HepG2 (cell line): ENCODE measurements around the gene ATP23. TPM values are rescaled to one million over a fixed set of nuclear protein-coding genes. Genes with fewer than 3 reads are reported as not detected.

Experiments used
- AHR ChIP-seq: IDR thresholded peaks from 2 replicates; pipeline ENCODE4 v1.6.1; 2018; ENCODE audit warnings: missing genetic modification reagents, missing compliant biosample characterization
- FOXM1 ChIP-seq: sonication (generic); formaldehyde crosslinking; IDR thresholded peaks from 2 replicates; pipeline ENCODE4 v1.5.0; 2020; ENCODE audit warnings: missing genetic modification reagents
- HNRNPLL ChIP-seq: fragments of 200-400 bp; formaldehyde crosslinking; IDR thresholded peaks from 2 replicates; pipeline ENCODE4 v1.6.1; 2017; ENCODE audit warnings: mild to moderate bottlenecking, low read depth, low read length; ENCODE audit not compliant: poor library complexity, severe bottlenecking
- MIER3 ChIP-seq: IDR thresholded peaks from 2 replicates; pipeline ENCODE4 v1.6.1; 2016; ENCODE audit warnings: missing compliant biosample characterization, borderline replicate concordance
- NR1H2 ChIP-seq: sonication (generic); formaldehyde crosslinking; IDR thresholded peaks from 2 replicates; pipeline ENCODE4 v1.8.1; 2022; ENCODE audit warnings: low read depth, missing genetic modification reagents, borderline replicate concordance
- SALL1 ChIP-seq: sonication (generic); formaldehyde crosslinking; IDR thresholded peaks from 2 replicates; pipeline ENCODE4 v1.8.0; 2022; ENCODE audit warnings: mild to moderate bottlenecking, missing genetic modification reagents
- SMARCC2 ChIP-seq: fragments of 450-650 bp; IDR thresholded peaks from 2 replicates; pipeline ENCODE4 v1.6.1; 2017; ENCODE audit warnings: antibody characterized with exemption, mild to moderate bottlenecking
- SP2 ChIP-seq: sonication (generic); formaldehyde crosslinking; IDR thresholded peaks from 2 replicates; pipeline ENCODE4 v1.5.1; 2020; ENCODE audit warnings: mild to moderate bottlenecking, missing genetic modification reagents
- ZNF275 ChIP-seq: sonication (generic); formaldehyde crosslinking; IDR thresholded peaks from 2 replicates; pipeline ENCODE4 v1.8.0; 2022; ENCODE audit warnings: missing genetic modification reagents, mild to moderate bottlenecking, inconsistent platforms, borderline replicate concordance
- ZNF460 ChIP-seq: sonication (generic); formaldehyde crosslinking; IDR thresholded peaks from 2 replicates; pipeline ENCODE4 v1.5.1; 2020; ENCODE audit warnings: missing genetic modification reagents, mild to moderate bottlenecking, borderline replicate concordance
- ZNF513 ChIP-seq: sonication (generic); formaldehyde crosslinking; conservative IDR thresholded peaks from 2 replicates; pipeline ENCODE4 v1.5.0; 2020; ENCODE audit warnings: missing genetic modification reagents
- ZNF720 ChIP-seq: sonication (generic); formaldehyde crosslinking; IDR thresholded peaks from 2 replicates; pipeline ENCODE4 v1.4.0; 2020; ENCODE audit warnings: missing genetic modification reagents
- ZNF781 ChIP-seq: sonication (generic); formaldehyde crosslinking; IDR thresholded peaks from 2 replicates; pipeline ENCODE4 v1.5.1; 2020; ENCODE audit warnings: borderline replicate concordance, mild to moderate bottlenecking, missing genetic modification reagents; ENCODE audit errors: not compliant biosample characterization
- polyA plus RNA-seq, 8 experiments: library from polyadenylated mRNA; depleted of rRNA in 3 of 8; stranded (reverse) in 7 of 8; unstranded in 1 of 8; fragments of >200 nt; fragmentation: Illumina TruSeq in 4 of 8; extraction: Trizol in 4 of 8; gene quantifications; 2 replicates each; pipeline versions ENCODE4 v1.2.1 to v1.2.3, GENCODE V29; 2011 to 2016; ENCODE audit warnings: low read depth in 4 of 8, missing spikeins in 1 of 8, mixed read lengths in 1 of 8; ENCODE audit not compliant: insufficient read depth in 1 of 8
- total RNA-seq, 5 experiments: library from RNA; depleted of rRNA; stranded (reverse); fragments of >200 nt; fragmentation: Illumina TruSeq; extraction: Trizol; gene quantifications; 2 replicates each; pipeline ENCODE4 v1.2.3, GENCODE V29; 2016; ENCODE audit warnings: low read depth in 1 of 5
- TF ChIP-seq, protein P1 (sequence below): sonication (generic); formaldehyde crosslinking; IDR thresholded peaks from 2 replicates; pipeline ENCODE4 v1.5.0; 2020; ENCODE audit warnings: mild to moderate bottlenecking, missing genetic modification reagents, borderline replicate concordance
- TF ChIP-seq, protein P2 (sequence below): sonication (generic); formaldehyde crosslinking; IDR thresholded peaks from 2 replicates; pipeline ENCODE4 v1.8.0; 2023; ENCODE audit warnings: mild to moderate bottlenecking, missing genetic modification reagents
- TF ChIP-seq, protein P3 (sequence below): sonication (generic); formaldehyde crosslinking; IDR thresholded peaks from 2 replicates; pipeline ENCODE4 v1.4.0; 2020; ENCODE audit warnings: mild to moderate bottlenecking, missing genetic modification reagents
- TF ChIP-seq, protein P4 (sequence below): IDR thresholded peaks from 2 replicates; pipeline ENCODE4 v1.4.0; 2020; ENCODE audit warnings: mild to moderate bottlenecking, missing genetic modification reagents

Gene ATP23
- total and polyA plus RNA-seq, 2 of the 13 experiments (the other 11 are each of a cell fraction or from before 2014, with no cell fraction given), result 12.1 to 14.7 TPM

DNA sequence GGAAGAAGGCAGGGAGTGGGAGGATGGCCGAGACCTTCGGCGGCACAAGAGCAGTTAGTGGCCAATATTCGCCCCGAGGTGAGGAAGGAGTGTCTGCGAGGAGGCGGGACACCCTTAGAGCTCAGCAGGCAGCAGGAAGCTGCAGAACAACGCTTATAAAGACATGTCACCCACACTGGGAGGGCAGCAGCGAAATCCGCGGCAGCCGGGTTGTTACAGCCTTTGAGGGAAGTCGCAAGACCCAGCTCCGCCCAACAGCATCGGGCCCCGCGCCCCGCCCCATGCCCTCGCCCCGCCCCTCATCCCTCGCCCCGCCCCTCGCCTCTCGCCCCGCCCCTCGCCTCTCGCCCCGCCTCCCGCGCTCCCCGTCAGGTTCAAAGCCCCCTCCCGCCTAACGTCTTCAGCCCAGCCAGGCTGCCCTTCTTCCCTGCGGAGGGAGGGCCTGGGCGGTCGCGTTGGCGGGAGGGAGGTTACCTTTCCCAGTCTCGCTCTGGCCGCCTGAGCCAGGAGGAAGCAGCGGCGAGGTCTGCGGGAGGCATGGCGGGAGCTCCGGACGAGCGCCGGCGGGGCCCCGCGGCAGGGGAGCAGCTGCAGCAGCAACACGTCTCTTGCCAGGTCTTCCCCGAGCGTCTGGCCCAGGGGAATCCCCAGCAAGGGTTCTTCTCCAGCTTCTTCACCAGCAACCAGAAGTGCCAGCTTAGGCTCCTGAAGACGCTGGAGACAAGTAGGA, at the start of gene ATP23 (continued):
- TF ChIP-seq, protein P1, sequence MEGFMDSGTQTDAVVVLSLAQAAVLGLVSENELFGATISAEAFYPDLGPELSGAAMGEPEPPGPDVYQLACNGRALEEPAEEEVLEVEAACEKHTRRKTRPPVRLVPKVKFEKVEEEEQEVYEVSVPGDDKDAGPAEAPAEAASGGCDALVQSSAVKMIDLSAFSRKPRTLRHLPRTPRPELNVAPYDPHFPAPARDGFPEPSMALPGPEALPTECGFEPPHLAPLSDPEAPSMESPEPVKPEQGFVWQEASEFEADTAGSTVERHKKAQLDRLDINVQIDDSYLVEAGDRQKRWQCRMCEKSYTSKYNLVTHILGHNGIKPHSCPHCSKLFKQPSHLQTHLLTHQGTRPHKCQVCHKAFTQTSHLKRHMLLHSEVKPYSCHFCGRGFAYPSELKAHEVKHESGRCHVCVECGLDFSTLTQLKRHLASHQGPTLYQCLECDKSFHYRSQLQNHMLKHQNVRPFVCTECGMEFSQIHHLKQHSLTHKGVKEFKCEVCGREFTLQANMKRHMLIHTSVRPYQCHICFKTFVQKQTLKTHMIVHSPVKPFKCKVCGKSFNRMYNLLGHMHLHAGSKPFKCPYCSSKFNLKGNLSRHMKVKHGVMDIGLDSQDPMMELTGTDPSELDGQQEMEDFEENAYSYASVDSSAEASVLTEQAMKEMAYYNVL (CRISPR knock-in tag), result peak; percentile 30; the same call in 1 of the 2 replicates
- no peak for TF ChIP-seq SP2
- TF ChIP-seq SMARCC2, result no peak
- peak; percentile 69; the same call in 1 of the 2 replicates for TF ChIP-seq SALL1 (CRISPR knock-in tag)
- 0 out of 2 replicates have a peak, but pooled peaks have one; percentile 28 for TF ChIP-seq MIER3 (CRISPR knock-in tag)
- peak; percentile 74 for TF ChIP-seq HNRNPLL
- TF ChIP-seq ZNF781 (CRISPR knock-in tag), result peak; percentile 56
- 0 out of 2 replicates have a peak, but pooled peaks have one; percentile 13 for TF ChIP-seq ZNF720 (CRISPR knock-in tag)
- TF ChIP-seq, protein P2, sequence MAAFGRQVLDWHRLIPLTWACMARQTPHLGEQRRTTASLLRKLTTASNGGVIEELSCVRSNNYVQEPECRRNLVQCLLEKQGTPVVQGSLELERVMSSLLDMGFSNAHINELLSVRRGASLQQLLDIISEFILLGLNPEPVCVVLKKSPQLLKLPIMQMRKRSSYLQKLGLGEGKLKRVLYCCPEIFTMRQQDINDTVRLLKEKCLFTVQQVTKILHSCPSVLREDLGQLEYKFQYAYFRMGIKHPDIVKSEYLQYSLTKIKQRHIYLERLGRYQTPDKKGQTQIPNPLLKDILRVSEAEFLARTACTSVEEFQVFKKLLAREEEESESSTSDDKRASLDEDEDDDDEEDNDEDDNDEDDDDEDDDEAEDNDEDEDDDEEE (CRISPR knock-in tag), result no peak
- TF ChIP-seq NR1H2 (CRISPR knock-in tag), result no peak
- TF ChIP-seq FOXM1 (CRISPR knock-in tag), result no peak
- TF ChIP-seq ZNF513 (CRISPR knock-in tag), result no peak
- TF ChIP-seq, protein P3, sequence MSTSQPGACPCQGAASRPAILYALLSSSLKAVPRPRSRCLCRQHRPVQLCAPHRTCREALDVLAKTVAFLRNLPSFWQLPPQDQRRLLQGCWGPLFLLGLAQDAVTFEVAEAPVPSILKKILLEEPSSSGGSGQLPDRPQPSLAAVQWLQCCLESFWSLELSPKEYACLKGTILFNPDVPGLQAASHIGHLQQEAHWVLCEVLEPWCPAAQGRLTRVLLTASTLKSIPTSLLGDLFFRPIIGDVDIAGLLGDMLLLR (CRISPR knock-in tag), result no peak
- TF ChIP-seq AHR, result peak; percentile 14; the same call in 1 of the 2 replicates
- no peak for TF ChIP-seq ZNF275
- no peak for TF ChIP-seq ZNF460
- TF ChIP-seq, protein P4, sequence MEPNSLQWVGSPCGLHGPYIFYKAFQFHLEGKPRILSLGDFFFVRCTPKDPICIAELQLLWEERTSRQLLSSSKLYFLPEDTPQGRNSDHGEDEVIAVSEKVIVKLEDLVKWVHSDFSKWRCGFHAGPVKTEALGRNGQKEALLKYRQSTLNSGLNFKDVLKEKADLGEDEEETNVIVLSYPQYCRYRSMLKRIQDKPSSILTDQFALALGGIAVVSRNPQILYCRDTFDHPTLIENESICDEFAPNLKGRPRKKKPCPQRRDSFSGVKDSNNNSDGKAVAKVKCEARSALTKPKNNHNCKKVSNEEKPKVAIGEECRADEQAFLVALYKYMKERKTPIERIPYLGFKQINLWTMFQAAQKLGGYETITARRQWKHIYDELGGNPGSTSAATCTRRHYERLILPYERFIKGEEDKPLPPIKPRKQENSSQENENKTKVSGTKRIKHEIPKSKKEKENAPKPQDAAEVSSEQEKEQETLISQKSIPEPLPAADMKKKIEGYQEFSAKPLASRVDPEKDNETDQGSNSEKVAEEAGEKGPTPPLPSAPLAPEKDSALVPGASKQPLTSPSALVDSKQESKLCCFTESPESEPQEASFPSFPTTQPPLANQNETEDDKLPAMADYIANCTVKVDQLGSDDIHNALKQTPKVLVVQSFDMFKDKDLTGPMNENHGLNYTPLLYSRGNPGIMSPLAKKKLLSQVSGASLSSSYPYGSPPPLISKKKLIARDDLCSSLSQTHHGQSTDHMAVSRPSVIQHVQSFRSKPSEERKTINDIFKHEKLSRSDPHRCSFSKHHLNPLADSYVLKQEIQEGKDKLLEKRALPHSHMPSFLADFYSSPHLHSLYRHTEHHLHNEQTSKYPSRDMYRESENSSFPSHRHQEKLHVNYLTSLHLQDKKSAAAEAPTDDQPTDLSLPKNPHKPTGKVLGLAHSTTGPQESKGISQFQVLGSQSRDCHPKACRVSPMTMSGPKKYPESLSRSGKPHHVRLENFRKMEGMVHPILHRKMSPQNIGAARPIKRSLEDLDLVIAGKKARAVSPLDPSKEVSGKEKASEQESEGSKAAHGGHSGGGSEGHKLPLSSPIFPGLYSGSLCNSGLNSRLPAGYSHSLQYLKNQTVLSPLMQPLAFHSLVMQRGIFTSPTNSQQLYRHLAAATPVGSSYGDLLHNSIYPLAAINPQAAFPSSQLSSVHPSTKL (CRISPR knock-in tag), result peak; percentile 43; the same call in 1 of the 2 replicates
